ENCODE data around the gene TADA3.

Gene TADA3

DNA sequence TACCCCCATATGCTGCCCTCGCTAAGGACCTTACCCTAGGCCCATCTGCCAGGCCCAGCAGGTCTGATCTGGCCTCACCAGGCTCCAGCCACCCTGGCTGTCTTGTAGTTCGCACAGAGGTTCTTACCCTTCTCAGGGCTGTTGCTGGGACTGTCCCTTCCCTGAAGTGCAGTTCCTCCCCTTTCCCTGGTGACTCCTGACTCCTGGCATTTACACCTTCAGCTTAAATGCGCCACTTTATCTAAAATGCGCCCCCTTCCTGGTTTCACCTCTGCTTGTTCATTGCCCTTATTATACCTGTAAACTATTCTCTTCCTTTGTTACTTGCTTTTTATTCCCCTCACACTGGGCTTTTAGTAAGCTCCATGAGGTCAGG lies 17.0 kb upstream of the TADA3 start:
- DNase-seq = no peak

DNA sequence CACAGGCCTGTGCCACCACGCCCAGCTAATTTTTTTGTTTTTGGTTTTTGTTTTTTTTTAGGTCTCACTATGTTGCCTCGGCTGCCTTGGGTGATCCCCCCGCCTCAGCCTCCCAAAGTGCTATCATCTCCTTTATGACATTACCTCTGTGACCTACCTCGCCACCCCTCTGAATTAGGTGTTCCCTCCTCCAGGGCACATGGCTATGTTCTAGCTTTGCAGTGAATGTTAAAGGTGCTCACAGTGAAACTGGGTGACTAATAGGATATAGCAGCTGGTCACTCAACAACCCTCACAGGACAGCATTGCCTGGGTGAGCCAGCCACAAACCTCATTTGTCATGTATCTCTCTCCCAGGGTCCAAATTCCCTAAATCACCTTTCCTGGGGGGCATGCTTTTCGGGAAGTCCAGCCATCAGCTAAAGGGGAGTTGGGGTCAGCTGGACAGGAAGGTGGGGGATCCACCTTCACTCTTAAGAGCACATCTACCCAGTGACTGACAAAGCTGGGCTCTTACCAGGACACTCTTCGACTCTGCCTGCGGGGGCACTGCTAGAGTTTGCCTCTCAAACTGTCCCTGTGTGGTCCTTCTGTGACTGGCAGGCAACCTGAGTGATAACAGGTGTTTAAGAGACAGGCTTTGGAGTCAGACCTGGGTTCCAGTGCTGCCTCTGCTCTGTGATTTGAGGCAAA lies 16.2 kb upstream of the TADA3 start:
- no peak for DNase-seq

DNA sequence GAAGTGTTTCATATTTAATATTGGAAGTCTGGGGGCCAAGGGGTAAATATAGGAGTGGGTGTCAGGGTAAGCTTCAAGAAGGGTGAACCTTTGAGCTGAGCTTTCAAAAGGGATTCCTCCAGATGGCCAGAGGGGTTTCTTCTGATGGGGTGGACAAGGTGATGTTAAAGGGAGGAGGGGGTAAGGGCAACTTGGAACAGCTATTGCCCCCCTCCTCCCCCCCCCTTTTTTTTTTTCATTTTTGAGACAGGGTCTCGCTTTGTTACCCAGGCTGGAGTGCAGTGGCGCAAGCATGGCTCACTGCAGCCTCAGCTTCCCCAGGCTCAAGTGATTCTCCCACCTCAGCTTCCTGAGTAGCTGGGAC lies 15.7 kb upstream of the TADA3 start:
- no peak for DNase-seq

DNA sequence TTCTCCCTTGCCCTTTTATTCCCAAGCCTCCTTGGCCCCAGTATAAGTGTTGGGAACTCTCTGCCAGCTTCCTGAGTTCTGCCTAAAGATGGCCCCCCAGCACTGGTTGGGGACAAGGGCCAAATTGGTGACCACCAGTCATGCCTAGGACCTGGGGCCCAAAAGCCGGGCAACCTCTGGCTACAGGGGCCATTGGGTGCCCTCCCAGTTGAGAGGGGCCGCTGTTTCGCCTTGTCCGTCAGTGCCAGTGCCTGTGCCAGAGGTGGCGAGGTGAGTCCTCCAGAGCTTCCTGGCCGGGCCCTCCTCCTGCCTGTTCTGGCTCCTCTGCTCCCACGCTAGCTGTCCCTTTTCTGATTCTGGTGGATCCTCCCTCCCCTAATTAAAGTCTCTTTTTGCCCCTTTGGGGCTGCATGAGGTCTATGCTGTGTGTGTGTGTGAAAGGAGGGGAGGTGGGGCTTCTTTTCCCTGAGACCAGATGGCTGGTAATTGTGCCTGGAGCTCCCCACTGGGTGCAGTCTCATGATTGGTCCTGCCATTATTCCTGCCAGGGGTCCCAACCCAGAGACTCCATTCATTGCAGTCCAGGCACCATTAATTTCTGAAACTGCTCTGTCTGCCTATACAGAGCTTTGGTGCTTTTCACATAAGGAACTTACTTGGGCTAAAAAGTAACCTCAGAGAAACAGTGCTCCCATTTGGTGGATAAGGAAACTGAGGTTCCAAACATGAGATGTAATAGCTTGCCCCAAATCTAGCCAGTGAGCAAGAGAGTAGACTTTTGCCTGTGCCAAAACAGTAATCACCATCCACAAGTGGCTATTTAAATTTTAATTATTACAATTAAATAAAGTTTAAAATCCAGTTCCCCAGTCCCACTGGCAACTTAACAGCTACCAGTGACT lies 14.7 kb upstream of the TADA3 start:
- no peak for DNase-seq

DNA sequence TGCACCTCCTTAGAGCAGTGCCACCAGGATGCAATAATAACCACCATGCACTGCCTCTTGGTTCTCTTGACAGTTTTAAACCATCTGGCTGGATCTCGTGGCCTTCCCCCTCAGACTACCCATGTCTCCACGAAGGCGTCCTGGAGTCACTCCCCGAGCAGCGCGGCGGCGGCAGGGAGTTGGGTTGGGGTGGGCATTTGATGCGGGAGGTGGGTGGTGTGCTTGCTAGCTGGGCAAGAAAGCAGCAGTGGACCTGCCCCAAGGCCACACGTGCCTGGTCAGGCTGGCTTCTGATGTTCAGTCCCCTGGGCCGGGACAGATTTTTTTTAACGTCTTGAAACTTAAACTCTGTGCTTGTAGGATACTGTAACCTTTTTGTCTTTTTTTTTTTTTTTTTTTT lies 13.9 kb upstream of the TADA3 start:
- no peak for DNase-seq

DNA sequence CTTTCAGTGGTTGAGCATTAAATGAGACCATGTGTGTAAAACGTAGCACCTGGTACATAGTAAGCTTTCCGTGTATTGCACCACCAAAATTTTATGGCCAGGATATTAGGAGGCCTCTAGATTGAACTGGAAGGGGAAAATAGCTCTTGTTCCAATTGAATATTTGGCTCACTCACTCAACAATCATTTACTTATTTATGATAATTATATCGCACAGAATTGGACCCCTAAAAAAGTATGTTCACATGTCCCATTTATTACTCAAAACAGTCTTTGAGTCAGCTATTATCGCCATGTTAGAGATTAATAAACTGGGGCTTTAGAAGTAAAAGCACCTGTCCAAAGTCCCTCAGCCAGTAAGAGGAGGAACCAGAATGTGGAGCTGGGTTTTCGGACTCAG lies 12.7 kb upstream of the TADA3 start:
- no peak for DNase-seq

DNA sequence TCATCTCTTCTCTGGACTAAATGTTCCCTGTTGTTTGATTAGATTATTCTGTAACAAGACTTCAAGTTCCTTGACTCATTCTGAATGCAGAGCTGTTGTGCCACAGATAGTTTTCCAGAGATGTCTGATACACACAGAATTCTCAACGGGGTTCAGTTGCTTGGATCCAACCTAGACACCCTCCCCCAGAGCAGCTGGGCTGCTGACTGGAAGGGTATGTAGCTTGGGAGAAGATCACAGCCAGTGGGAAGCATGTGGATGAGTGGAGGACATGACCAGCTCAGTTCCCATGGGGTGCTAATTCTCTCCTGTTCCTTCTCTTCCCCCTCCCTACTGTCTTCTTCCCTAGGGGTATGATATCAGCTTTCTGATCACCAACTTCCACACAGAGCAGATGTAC lies 11.2 kb upstream of the TADA3 start:
- DNase-seq = no peak

DNA sequence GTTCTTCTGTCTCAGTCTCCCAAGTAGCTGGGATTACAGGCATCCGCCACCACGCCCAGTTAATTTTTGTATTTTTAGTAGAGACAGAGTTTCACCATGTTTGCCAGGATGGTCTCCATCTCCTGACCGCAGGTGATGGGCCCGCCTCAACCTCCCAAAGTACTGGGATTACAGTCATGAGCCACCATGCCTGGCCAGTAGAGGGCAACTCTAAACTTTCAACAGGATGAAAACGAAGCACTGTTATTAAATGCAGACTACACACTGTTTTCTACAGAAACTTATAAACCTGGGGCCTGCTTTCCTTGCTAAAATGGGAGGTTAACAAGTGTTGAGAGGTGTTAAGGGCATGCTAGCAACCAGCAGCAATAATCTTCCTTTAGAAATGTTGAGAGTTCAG lies 8.3 kb upstream of the TADA3 start:
- no peak for DNase-seq

DNA sequence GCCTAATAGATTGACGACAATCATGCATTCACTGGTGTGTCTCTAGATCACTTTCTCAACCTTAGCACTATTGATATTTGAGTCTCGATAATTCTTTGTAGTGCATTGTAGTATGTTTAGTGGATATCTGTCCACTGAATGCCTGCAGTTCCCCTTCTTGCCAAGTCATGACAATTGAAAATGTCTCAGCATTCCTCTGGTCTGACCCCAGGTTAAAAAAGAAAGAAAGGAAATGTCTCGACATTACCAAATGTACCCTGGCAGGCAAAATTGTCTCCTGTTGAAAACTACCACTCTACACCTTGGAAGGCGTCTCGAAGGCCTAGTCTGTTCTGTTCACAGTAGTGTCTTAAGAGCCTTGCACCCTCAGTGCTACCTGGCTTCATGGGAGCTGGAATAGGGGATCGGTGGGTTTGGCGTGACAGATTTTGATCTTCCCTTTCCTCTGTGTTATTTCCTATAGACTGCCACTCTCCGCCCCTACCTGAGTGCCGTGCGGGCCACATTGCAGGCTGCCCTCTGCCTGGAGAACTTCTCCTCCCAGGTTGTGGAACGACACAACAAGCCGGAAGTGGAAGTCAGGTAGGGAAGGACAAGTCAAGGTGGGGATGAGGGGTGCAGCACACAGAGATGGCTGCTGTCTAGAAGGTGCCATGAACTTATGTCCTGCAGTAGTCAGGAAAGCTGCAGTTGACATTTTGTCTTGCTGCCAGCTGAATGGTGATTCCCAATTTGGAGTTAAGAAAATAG lies 5.1 kb upstream of the TADA3 start:
- no peak for DNase-seq

DNA sequence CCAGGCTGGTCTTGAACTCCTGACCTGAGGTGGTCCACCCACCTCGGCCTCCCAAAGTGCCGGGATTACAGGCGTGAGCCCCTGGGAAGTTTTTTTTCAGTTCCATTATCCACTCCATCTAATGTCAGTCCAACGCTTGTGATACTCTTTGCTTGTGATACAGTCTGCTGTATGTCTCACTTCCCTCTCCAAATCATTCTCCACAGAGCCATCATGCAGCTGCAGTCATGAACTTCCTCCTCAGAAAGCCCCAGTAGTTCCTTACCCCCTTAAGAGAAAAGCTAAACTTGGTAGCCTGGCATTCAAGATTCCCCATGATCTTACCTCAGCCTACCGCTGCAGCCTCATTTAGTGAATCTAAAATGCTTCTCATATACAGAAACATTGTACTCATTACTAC lies 2.9 kb upstream of the TADA3 start:
- no peak for DNase-seq

DNA sequence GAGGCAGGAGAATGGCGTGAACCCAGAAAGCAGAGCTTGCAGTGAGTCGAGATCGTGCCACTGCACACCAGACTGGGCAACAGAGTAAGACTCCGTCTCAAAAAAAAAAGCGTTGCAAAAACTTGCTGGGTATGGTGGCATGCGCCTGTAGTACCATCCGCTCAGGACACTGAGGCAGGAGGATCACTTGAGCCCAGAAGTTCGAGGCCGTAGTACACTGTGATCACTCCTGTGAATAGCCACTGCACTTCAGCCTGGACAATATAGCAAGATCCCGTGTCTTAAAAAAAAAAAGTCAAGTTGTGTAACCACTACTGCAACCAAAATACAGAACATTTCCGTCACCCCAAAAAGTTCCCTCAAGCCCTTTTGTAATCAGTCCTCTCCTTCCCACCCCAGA lies 2.1 kb upstream of the TADA3 start:
- no peak for DNase-seq

DNA sequence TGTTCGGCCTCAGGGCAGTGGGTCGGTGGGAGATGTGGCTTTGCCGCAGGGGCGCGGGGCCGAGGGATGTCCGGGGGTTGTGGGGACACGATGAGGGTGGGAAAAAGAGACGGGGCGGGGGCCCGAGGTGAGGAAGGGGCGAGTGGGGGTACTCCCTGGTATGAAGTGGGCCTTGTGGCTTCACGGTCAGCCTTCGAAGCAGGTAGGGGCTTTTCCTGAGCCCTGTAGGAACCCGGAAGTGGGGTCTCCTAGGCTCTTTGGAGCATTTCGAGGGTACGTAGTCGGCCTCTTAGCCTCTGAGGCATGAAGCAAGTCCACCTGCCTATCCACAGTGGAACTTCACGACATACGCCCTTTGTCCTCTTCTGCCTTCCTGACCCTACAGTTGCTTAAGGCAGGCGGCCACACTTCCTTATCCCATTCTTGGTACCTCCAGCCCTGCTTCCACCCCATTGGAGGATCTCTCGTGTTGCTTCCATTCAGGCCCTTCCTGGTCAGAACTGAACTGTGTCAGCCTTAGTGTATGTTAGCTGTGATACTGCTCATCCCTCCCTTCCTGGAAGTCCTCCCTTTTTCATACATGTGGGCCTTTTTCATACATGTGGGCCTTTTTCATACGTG lies 998 bp upstream of the TADA3 start:
- no peak for DNase-seq

DNA sequence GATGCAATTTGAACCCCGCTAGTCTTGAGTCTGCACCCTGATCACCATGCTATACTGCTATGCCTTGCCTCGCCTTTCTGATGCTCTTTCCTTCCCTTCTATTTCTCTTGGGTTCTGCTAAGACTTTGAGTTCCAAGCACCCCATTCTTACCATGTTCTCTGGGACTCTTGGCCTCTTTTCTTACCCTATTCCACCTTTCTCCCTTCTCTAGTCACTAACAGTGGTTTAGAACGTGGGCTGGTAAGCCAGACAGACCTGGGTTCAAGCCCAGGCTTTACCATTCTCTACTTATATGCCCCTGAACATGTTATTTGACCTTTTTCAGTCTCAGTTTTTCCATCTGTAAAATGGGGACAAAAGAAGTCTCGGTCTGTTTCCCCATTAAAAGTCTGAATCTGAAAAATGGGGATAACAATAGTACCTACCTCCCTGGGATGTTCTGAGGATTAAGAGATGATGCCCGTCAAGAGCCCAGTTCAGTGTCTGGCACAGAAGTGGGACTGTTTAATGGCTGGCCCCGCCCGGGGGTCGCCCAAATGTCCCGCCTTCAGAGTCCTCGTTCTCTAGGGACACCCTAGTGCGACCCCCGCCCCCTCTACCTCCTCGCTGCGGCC lies 376 bp downstream of the TADA3 start:
- no peak for DNase-seq

DNA sequence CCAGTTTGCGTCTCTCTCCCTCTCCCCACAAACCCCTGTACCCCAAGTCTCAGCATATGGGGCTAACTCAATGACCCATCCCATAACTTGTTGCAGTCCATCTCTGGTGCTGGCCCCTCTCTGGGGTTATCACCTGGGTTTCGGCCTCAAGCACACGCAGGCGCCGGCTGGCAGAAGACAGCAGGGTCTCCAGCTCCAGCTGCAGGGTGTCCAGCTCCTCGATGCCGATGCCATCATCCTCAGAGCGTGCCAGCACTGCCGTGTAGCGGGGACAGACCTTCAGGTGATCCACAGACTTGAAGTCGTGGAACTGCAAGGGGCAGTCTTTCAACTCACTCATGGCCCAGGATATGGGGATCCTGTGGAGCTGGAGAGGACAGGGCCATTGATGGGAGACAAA lies 1.1 kb downstream of the TADA3 start:
- no peak for DNase-seq

DNA sequence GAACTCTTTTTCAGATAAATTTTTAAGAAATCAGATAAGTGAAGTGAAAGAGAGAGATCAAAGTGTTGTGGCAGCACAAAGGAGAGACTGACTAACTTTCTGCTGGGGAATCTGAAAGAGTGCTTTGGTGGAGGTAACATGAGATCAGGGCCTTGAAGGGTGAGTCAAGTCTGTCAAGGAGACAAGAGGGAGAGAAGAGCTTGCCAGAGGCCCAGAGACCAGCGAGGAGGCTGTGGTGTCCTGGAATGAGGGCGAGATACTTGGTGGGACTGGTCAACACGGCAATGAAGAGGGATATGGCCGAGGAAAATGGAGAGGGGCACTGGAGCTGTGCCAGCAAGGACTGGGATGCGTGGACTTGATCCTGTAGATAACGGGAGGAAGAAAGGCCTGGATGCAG lies 4.6 kb downstream of the TADA3 start:
- no peak for DNase-seq

DNA sequence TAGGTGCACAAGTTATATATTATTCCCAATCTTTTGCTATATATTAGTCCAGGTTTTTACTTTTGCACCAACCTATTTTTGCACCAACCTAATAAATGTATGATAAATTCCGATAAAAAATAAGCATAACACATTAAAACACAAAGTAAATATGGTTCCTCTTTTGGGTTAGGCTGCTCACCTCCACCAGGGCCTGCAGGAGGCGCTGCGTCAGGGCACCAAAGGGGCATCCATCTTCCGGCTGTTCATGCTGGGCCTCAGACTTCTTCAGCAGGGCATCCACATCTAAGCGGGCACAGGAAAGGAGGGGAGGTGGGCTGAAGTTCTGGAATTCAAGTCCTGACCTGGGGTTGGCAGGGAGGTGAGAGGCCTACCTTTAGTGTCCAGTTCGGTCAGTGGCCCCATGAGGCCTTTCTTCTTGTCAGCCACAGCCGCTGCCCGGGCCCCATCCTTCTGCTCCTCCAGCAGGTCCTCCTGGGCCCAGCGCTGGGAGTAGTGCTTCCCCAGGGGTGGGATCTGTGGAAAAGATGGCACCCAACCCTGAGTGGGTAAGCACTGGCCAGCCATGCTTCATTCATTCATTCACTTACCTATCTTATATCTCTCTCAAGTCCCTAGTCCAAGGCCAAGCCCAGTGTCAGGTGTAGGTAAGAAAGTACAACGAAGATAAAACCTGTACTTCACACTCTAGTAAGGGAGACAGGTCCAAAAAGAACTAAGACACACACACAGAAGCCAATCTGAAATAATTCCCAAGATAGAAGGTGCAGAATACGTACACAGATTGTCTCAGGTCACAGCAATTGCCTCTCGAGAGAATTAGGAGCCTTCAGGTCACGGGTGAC lies 5.2 kb downstream of the TADA3 start:
- no peak for DNase-seq

DNA sequence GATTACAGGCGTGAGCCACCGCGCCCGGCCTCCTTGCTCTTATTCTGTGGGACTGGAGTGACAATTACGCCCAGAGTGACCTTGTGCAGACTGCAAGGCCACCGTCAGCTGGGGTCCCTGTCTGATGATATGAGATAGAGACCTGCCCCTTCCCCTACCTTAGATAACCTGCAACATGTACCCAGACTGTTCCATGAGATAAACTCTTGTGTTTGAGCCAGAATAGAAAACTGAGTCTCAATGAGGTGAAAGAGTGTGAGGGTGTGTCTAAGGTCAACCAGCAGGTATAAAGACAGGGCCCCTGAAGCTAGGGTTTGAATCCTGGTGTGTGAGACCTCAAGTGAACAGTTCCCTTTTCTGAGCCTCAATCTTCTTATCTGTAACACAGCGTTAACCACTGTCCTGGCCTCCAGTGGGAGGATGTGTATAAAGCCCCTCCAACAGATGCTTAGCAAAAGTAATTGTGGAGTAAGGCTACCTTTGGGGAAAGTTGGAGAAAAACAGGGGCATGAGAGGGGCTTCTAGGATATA lies 6.0 kb downstream of the TADA3 start:
- no peak for DNase-seq

DNA sequence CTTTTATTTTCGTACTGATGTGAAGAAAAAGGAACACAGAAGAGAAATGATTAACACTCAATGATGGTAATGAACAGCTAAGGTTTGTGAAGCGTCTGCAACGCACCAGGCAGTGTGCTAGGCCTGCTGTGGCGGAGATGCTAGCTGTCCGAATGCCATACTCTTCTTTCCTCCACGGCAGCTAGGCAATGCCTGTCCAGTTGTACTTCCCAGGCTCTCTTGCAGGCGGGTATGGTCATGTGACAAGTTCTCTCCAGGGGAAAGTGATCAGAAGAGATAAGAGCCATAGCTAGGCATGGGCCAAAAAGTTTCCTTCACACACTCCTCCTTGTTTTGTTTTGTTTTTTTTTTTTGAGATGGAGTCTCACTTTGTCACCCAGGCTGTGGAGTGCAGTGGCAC lies 6.7 kb downstream of the TADA3 start:
- no peak for DNase-seq

DNA sequence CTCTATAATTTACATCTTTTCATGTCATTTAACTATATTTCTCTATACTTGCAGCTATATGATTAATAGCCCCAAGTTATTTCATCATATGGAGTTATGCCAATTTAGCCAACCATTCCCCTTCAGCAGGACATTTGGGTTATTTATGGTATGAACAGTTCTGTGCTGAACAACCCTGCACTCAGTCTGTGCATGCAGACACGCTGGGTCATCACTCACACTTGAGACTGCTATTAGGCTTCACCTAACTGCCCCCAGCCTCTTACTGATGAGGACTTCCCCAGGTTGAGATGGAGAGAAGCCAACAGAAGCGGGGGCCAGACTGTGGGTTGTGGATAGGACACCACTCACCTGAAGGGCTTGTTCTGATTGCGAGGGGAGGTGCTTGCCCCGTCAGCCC lies 7.3 kb downstream of the TADA3 start:
- no peak for DNase-seq

DNA sequence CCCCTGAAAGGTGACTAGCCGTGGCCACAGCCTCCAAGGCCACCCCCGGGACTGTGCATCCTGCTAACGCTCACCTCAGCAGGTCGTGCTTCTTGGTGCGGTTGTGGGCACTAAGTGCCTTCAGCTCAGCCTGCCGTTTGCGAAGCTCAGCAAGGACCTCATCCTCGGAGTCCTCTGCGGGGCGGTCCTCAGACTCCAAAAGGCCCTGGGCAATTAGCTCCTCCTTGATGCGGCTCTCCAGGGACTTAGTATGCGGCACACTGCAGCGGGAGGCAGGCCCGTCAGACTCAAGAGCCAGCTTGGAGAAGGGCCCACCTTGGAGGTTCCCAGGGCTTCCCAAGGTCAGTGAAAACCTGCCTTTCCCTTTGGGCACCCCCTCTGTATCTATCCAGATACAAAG lies 8.3 kb downstream of the TADA3 start:
- DNase-seq = no peak

DNA sequence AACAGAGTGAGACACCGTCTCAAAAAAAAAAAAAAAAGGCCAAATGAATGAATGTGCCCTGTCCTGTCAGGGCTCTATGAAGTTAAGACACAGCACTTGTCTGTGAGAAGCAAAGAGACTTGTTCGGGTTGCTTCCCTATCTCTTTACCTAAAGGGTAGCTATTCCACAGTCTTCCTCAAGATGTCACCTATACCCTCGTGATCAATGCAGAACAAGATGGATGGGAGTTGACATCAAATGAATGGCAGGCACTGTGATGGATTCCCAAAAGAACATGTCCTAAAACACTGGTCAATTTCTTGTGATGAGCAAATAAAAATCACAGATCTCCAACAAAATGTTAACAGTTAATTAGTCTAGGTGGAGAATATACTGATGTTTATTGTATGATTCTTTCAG lies 9.5 kb downstream of the TADA3 start:
- no peak for DNase-seq
